Measurements from ENCODE around the gene GRK1.
A peak's percentile ranks its signal among the peaks of the same experiment; 100 is the strongest.
"Not testable (repeated sequence)": the region's sequence is repeated elsewhere in the genome, so short reads cannot be mapped to it uniquely, and the experiment has no call there.

The GRK1 gene

DNA sequence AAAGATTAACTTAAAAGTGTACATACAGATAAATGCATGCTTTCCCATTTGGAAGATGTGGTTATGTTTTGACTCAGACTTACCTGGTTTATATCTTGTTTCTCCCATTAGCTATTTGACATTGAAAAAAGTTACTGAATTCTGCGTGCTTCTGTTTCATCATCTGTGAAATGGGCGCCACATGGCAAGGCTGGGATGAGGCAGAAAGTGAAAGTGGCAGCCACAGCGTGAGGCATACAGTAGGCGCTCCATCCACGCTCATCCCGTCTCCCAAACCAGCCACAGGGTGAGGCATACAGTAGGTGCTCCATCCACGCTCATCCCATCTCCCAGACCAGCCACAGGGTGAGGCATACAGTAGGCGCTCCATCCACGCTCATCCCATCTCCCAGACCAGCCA lies 78.0 kb downstream of the GRK1 start:
- H3K4me3 ChIP-seq (ENCODE audit: low read depth, low read length), result no peak overlapping the region
- DNase-seq (ENCODE audit: low read depth), result no peak
- TF ChIP-seq POLR2A (IDR thresholded peaks at IDR 0.05; ENCODE audit: extremely low read depth, insufficient read length) (no peak), CTCF (IDR thresholded peaks at IDR 0.05; ENCODE audit: low read depth, low read length) (no peak), MYC (IDR thresholded peaks at IDR 0.05; ENCODE audit: low read depth, low read length) (no peak)
- TF ChIP-seq, protein P1, sequence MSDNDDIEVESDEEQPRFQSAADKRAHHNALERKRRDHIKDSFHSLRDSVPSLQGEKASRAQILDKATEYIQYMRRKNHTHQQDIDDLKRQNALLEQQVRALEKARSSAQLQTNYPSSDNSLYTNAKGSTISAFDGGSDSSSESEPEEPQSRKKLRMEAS (IDR thresholded peaks at IDR 0.05; ENCODE audit: low read depth, low read length), result no peak

- DNase-seq (ENCODE audit: low read depth); H3K4me3 ChIP-seq (ENCODE audit: low read depth, low read length): not testable (repeated sequence)
Measured at GRCh38 chr13:113745500-113746142, 78.6 kb downstream of the GRK1 start.

GRCh38 chr13:113746143-113746525 lies 79.1 kb downstream of the GRK1 start:
- H3K4me3 ChIP-seq (ENCODE audit: low read depth, low read length), result no peak overlapping the region
- TF ChIP-seq CTCF (IDR thresholded peaks at IDR 0.05; ENCODE audit: low read depth, low read length) (no peak), MYC (IDR thresholded peaks at IDR 0.05; ENCODE audit: low read depth, low read length) (no peak), POLR2A (IDR thresholded peaks at IDR 0.05; ENCODE audit: extremely low read depth, insufficient read length) (no peak)
- TF ChIP-seq, protein P1 (IDR thresholded peaks at IDR 0.05; ENCODE audit: low read depth, low read length), result no peak
- peak; percentile 34 for DNase-seq (ENCODE audit: low read depth)

- H3K4me3 ChIP-seq (ENCODE audit: low read depth, low read length), result no peak overlapping the region
- no peak for DNase-seq (ENCODE audit: low read depth)
- no peak for TF ChIP-seq POLR2A (IDR thresholded peaks at IDR 0.05; ENCODE audit: extremely low read depth, insufficient read length)
Measured at GRCh38 chr13:113746671-113747070, 79.7 kb downstream of the GRK1 start.

GRCh38 chr13:113747291-113747833 lies 80.3 kb downstream of the GRK1 start:
- no peak overlapping the region for H3K4me3 ChIP-seq (ENCODE audit: low read depth, low read length)
- TF ChIP-seq, protein P1 (IDR thresholded peaks at IDR 0.05; ENCODE audit: low read depth, low read length), result no peak
- TF ChIP-seq POLR2A (IDR thresholded peaks at IDR 0.05; ENCODE audit: extremely low read depth, insufficient read length) (no peak), MYC (IDR thresholded peaks at IDR 0.05; ENCODE audit: low read depth, low read length) (no peak), CTCF (IDR thresholded peaks at IDR 0.05; ENCODE audit: low read depth, low read length) (no peak)
- no peak for DNase-seq (ENCODE audit: low read depth)

- TF ChIP-seq CTCF (IDR thresholded peaks at IDR 0.05; ENCODE audit: low read depth, low read length) (no peak), MYC (IDR thresholded peaks at IDR 0.05; ENCODE audit: low read depth, low read length) (no peak), POLR2A (IDR thresholded peaks at IDR 0.05; ENCODE audit: extremely low read depth, insufficient read length) (no peak)
- TF ChIP-seq, protein P1 (IDR thresholded peaks at IDR 0.05; ENCODE audit: low read depth, low read length), result no peak
- DNase-seq (ENCODE audit: low read depth), result no peak
- H3K4me3 ChIP-seq (ENCODE audit: low read depth, low read length), result no peak overlapping the region
Measured at GRCh38 chr13:113748101-113748861, 81.3 kb downstream of the GRK1 start.

Measured in NB4 (cell line).